GM12878 (cell line): Measurements from ENCODE around the gene MPIG6B. TPM values are rescaled to one million over a fixed set of nuclear protein-coding genes. Genes with fewer than 3 reads are reported as not detected.

ENCODE experiments used
- ATF7 ChIP-seq: fragments of 450-650 bp; IDR thresholded peaks from 2 replicates; pipeline ENCODE4 v1.6.1; 2016; ENCODE audit warnings: low read depth, mild to moderate bottlenecking
- BRCA1 ChIP-seq: IDR thresholded peaks from 2 replicates; pipeline ENCODE4 v1.6.1; 2011; ENCODE audit warnings: low read depth, low read length, improper control_type of control experiment
- EED ChIP-seq: sonication (generic); IDR thresholded peaks from 2 replicates; pipeline ENCODE4 v1.6.1; 2016; ENCODE audit warnings: antibody characterized with exemption, low read depth
- HDAC2 ChIP-seq: fragments of 200-600 bp; sonication (generic); IDR thresholded peaks from 2 replicates; pipeline ENCODE4 v1.6.1; 2017
- RAD51 ChIP-seq: fragments of 450-650 bp; IDR thresholded peaks from 2 replicates; pipeline ENCODE4 v1.6.1; 2016; ENCODE audit warnings: moderate library complexity, mild to moderate bottlenecking, inconsistent platforms
- RB1 ChIP-seq: fragments of 450-650 bp; formaldehyde crosslinking; IDR thresholded peaks from 2 replicates; pipeline ENCODE4 v1.6.1; 2017; ENCODE audit warnings: mild to moderate bottlenecking, borderline replicate concordance
- RELB ChIP-seq: fragments of 450-650 bp; IDR thresholded peaks from 2 replicates; pipeline ENCODE4 v1.6.1; 2017; ENCODE audit warnings: low read depth, mild to moderate bottlenecking, moderate library complexity
- SIX5 ChIP-seq: IDR thresholded peaks from 2 replicates; pipeline ENCODE4 v1.6.1; 2011; ENCODE audit warnings: mild to moderate bottlenecking, low read depth, low read length, moderate library complexity; ENCODE audit not compliant: severe bottlenecking
- SREBF1 ChIP-seq: IDR thresholded peaks from 2 replicates; pipeline ENCODE4 v1.6.1; 2012; ENCODE audit warnings: mild to moderate bottlenecking, low read length
- polyA plus RNA-seq, 11 experiments: library from polyadenylated mRNA; depleted of rRNA in 4 of 11; unstranded in 6 of 11; stranded (reverse) in 5 of 11; fragments of >200 nt; fragmentation: Nextera tagmentation in 4 of 11; fragmentation: Illumina TruSeq in 1 of 11; extraction: Ambion mirVana in 4 of 11; extraction: Trizol in 1 of 11; gene quantifications; 1 replicate in 1 of 11; 2 replicates in 10 of 11; pipeline versions ENCODE4 v1.2.1 to v1.2.3, GENCODE V29; 2011 to 2016; ENCODE audit warnings: inconsistent platforms in 2 of 11, missing spikeins in 2 of 11, low read depth in 1 of 11
- total RNA-seq, 4 experiments: library from RNA; depleted of rRNA in 3 of 4; stranded (reverse); fragments of >200 nt in 3 of 4; fragmentation: Illumina TruSeq in 1 of 4; extraction: Trizol in 1 of 4; gene quantifications; 2 replicates each; pipeline versions ENCODE4 v1.2.1 to v1.2.3, GENCODE V29; 2013 to 2021
- TF ChIP-seq, protein P1 (sequence below): IDR thresholded peaks from 2 replicates; pipeline ENCODE4 v1.6.1; 2011; ENCODE audit warnings: low read depth, mild to moderate bottlenecking, low read length, moderate library complexity, borderline replicate concordance; ENCODE audit errors: extremely low read depth
- TF ChIP-seq, protein P2 (sequence below): fragments of 450-650 bp; IDR thresholded peaks from 2 replicates; pipeline ENCODE4 v1.6.1; 2018; ENCODE audit warnings: borderline replicate concordance, mild to moderate bottlenecking; ENCODE audit not compliant: partially characterized antibody

The MPIG6B gene
- total and polyA plus RNA-seq, 10 of the 15 experiments (the other 5 are each of a cell fraction or from before 2014, with no cell fraction given): not detected

GRCh38 chr6:31702819-31703716, 20.1 kb upstream of the MPIG6B start, which contains the start of gene ABHD16A (continued):
- TF ChIP-seq RAD51 (no peak), RB1 (no peak), HDAC2 (no peak), SIX5 (peak; percentile 25), SREBF1 (peak; percentile 91), BRCA1 (no peak), ATF7 (peak; percentile 98), RELB (peak; percentile 78; the same call in 1 of the 2 replicates), EED (peak; percentile 20; the same call in 1 of the 2 replicates)
- TF ChIP-seq, protein P1, sequence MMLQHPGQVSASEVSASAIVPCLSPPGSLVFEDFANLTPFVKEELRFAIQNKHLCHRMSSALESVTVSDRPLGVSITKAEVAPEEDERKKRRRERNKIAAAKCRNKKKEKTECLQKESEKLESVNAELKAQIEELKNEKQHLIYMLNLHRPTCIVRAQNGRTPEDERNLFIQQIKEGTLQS: no peak
- TF ChIP-seq, protein P2, sequence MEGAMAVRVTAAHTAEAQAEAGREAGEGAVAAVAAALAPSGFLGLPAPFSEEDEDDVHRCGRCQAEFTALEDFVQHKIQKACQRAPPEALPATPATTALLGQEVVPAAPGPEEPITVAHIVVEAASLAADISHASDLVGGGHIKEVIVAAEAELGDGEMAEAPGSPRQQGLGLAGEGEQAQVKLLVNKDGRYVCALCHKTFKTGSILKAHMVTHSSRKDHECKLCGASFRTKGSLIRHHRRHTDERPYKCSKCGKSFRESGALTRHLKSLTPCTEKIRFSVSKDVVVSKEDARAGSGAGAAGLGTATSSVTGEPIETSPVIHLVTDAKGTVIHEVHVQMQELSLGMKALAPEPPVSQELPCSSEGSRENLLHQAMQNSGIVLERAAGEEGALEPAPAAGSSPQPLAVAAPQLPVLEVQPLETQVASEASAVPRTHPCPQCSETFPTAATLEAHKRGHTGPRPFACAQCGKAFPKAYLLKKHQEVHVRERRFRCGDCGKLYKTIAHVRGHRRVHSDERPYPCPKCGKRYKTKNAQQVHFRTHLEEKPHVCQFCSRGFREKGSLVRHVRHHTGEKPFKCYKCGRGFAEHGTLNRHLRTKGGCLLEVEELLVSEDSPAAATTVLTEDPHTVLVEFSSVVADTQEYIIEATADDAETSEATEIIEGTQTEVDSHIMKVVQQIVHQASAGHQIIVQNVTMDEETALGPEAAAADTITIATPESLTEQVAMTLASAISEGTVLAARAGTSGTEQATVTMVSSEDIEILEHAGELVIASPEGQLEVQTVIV: peak; percentile 97
